HG03558 (cell line): ENCODE results near the gene BTG1.
"Not testable (repeated sequence)": the region's sequence is repeated elsewhere in the genome, so short reads cannot be mapped to it uniquely, and the experiment has no call there.

Source experiments
- ATAC-seq: cut with Tn5 transposase; IDR thresholded peaks from one replicate; pipeline ENCODE4 v1.9.1; 2021; ENCODE audit warnings: moderate number of reproducible peaks; ENCODE audit not compliant: unreplicated experiment; ENCODE audit errors: extremely low read depth

Gene BTG1

DNA sequence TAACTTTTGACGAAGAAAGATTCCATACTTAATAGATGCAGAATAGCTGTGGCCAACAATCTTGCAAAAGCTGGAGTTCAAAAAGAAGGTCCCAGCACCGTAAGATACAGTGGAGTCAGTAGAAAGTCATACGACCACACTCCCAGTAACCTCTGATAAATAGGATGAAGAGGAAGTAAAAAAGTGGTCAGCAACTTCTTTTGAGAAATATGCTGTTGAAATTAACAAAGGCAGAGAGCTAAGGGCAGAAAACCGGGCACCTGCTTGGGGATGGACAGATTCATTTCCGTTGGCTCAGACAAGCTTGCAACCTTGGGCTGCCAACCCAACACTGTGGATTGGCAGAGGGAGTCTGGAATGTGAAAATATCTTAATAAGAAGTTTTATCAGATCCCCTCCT is 40.0 kb downstream of the BTG1 start:
- no peak for ATAC-seq

DNA sequence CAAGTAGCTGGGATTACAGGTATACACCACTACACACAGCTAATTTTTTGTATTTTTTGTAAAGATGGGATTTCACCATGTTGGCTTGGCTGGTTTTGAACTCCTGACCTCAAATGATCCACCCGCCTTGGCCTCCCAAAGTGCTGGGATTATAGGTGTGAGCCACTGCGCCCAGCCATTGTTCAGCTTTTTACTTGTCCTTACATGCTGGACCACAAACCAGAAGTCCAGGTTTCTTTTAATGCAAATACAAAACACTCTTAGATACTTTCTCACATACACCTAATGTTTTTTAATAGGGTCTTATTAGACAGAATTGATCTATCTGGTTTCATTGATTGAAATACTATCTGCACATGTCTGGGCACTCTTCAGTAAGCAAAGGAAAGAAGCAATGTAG is 40.5 kb downstream of the BTG1 start:
- no peak for ATAC-seq

DNA sequence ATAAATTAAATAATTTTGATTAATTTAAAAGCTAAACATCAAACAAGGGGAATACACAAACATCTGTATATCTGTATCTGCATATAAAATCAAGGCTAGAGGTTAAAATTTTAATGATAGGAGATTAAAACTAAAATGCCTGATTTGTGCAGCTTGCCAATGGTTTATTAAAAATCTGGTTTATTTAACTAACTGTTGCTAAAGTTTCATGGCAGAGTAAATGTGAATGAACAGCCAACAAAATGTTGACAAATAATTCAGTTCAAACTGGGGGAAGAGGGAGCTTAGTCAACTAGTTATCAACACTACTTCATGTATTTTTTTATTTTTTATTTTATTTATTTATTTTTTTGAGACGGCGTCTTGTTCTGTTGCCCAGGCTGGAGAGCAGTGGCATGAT is 43.0 kb downstream of the BTG1 start:
- no peak for ATAC-seq

DNA sequence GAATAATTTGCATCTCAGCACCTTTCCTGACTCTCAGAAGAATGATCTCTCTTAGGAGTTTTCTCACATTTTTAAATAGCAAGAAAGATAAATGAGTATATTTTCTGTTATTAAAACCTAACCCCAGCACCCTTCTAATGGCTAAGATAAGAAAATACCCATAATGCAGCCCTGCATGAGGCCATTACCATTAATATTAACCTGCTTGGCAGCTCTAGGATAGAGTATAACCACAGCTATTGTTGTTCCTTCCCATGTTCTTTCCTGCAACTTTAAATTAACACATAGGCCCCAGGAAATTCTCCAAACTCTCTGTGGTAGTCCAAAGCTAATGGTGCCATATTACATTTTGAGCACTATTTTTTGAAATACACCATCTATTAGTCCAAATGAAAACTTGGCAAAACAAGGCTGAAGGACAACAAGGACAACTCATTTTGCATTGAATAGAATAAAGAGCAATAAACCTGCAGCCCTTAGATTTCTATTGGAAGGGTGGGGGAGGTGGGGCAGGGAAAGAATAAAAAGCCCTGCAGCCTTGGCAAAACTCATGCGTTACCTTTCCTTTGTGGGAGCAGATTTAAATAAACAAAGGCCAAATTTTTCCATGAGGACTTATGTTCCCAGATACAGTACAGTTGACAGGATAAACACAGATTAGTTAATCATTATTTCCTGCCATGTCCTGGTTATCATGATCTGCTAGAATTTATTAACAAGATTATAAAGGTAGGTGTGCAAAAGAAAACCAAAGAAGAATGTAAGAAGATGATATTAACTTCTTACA is 46.9 kb downstream of the BTG1 start:
- no peak for ATAC-seq

DNA sequence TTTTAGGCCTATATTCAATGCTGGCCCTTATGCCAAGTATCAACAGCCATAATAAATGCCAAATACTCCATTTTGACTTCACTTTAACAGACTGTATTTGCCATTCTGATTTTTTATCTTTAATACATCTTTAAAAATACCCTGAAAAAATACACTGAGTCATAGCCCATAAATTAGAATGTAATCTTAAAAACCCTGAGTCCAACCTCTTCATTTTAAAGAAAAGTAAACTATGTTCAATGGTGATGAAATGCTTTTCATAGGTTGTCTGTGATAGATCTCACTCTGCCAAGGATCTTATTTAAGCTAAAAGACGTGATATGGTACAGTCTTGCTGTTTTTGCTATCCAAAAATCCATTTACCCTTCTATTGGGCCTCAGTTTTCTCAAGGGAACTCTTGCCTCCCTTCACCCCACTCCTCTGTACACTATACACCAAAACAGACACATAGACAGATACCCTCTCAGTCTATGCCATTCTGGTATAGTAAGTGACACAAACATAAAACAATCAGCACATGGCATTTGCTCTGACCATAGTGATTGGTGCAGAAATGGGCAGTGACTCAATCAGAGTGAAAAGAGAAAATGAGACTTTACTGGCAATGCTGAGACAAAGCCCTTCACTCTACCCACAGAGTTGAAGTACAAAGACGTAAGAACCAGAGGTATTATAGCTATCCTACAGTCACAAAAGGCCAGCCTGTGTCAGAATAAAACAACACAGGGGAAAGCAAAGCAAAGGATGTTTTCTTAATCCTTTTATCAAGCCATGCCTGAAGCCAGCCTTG is 49.1 kb downstream of the BTG1 start:
- peak; percentile 41 for ATAC-seq

DNA sequence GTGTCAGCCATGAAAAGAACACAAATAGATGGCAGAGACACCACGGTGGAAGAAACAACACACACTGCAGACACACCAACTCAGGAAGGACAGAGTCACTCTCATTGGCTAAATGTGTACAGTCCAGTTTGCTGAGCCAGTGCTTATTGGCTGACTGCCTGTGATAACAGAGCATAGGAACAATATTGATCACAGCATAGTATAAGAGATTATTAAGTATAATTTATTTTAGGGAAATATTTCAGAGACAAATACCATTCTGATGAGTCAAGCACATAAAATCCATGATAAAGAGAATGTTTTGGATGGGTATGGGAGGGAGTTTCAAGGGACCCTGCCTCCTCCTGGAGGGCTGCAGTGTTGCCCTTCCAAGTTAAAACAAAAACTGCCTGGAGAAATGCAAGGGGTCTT is 50.9 kb downstream of the BTG1 start:
- ATAC-seq, result no peak

DNA sequence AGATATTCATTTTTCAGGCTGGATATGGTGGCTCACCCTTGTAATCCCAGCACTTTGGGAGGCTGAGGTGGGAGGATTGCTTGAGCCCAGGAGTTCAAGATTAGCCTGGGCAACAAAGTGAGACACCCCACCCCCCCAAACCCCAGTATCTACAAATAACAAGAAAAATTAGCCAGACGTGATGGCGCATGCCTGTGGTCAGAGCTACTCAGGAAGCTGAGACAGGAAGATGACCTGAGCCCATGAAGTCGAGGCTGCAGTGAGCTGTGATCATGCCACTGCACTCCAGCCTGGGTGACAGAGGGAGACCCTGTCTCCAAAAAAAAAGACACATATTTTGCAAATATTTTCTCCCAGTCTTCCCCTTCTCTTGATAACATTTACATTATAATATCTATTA is 51.3 kb downstream of the BTG1 start:
- not testable (repeated sequence) for ATAC-seq
